Activated T-cell treated with anti-CD3 and anti-CD28 coated beads, Interleukin-2, amount 50 U/mL, for 72 hours (primary cell): ENCODE results near the gene APOBEC3C. TPM values are rescaled to one million over a fixed set of nuclear protein-coding genes. Genes with fewer than 3 reads are reported as not detected.
A peak's percentile ranks its signal among the peaks of the same experiment; 100 is the strongest.
"Not testable (repeated sequence)": the region's sequence is repeated elsewhere in the genome, so short reads cannot be mapped to it uniquely, and the experiment has no call there.

ENCODE experiments used
- ATAC-seq, 2 donors: fragments of 150-1000 bp; cut with Tn5 transposase; replicated peaks in 1 of 2; 2 replicates each; pipeline ENCODE4 v1.10.0; 2021; ENCODE audit warnings: moderate library complexity in 2 of 2, mild to moderate bottlenecking in 1 of 2
- DNase-seq, 2 donors: peaks; one replicate each; pipeline ENCODE4 v3.0.0; 2021 to 2022; ENCODE audit warnings: mixed read lengths in 1 of 2
- H3K27ac Mint-ChIP-seq: one replicate; pipeline ENCODE4 v1.8.0; 2022; ENCODE audit warnings: mild to moderate bottlenecking, moderate library complexity, mixed read lengths
- H3K27me3 Mint-ChIP-seq: one replicate; pipeline ENCODE4 v1.8.0; 2022; ENCODE audit warnings: low read depth, mixed read lengths
- H3K36me3 Mint-ChIP-seq, 2 donors: one replicate each; pipeline ENCODE4 v1.8.0; 2022; ENCODE audit warnings: mixed read lengths in 2 of 2, mild to moderate bottlenecking in 1 of 2; ENCODE audit not compliant: insufficient read depth in 2 of 2
- H3K4me1 Mint-ChIP-seq: one replicate; pipeline ENCODE4 v1.8.0; 2022; ENCODE audit warnings: low read depth, mixed read lengths
- H3K4me3 Mint-ChIP-seq, 2 donors: one replicate each; pipeline ENCODE4 v1.8.0; 2022; ENCODE audit warnings: mild to moderate bottlenecking in 2 of 2, mixed read lengths in 2 of 2, moderate library complexity in 2 of 2
- H3K9me3 Mint-ChIP-seq, 2 donors: one replicate each; pipeline ENCODE4 v1.8.0; 2022; ENCODE audit warnings: mixed read lengths in 2 of 2
- total RNA-seq, 2 donors: library from RNA; stranded (reverse); gene quantifications; one replicate each; pipeline ENCODE4 v1.2.3, GENCODE V29; 2022

Gene APOBEC3C
- total RNA-seq, 2 donors from 2014 or later: 143 to 147 TPM

DNA sequence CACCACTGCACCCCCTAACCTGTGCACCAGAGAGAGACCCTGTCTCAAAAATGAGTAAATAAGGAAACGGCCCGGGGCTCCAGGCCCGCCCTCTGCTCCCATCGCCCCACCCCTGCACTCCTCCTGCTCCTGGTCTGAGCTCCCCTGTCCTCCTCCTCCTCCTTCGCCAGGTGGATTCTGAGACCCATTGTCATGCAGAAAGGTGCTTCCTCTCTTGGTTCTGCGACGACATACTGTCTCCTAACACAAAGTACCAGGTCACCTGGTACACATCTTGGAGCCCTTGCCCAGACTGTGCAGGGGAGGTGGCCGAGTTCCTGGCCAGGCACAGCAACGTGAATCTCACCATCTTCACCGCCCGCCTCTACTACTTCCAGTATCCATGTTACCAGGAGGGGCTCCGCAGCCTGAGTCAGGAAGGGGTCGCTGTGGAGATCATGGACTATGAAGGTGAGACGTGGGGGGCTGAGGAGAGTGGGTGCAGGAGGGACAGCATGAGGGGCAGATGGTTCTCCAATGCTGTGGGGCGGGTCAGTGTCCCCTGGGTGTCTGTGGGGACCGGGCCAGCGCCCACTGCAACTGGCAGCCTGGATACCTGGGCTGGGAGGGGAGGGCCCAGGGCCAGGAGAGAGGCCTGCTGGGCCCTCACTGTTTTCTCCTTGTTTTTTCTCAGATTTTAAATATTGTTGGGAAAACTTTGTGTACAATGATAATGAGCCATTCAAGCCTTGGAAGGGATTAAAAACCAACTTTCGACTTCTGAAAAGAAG, 3.7 kb downstream of the APOBEC3C start:
- Mint-ChIP-seq H3K27ac (no peak overlapping the region), H3K36me3 (peaks cover 6 to 24% of the 10 kb centered on the region in 2 donors), H3K4me3 (peak overlapping the region in 1 of 2 donors; percentile 13), H3K27me3 (no peaks in the 10 kb centered on the region), H3K4me1 (peaks cover 76% of the 10 kb centered on the region), H3K9me3 (no peaks in the 10 kb centered on the region)
- ATAC-seq (no peak), DNase-seq (no peak)

DNA sequence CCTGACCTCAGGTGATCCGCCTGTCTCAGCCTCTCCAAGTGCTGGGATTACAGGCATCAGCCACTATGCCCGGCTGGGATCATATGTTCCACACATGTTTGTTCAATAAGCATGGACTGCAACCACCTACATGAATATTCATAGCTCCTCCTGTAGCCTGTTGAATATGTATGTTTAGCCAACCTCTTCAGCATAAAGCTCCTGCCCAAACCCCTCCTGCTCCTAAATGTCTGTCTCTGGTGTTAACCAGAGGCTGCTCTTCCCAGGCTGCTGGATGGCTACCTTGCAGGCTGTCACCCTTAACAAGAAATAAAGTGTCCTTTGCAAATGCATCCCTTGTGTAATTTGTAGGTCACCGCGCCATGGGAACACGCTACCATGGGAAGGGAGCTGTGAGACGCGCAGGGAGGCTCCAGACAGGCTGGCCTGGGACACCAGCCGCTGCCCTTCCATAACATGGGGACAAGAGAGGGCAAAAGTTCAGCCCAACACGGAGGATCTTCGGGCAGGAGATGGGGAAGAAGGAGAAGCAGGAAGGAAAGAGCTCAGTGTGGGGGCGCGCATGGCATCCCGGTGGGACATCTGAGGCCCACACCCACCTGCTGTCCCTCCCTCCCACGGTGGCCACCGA, 6.1 kb downstream of the APOBEC3C start:
- Mint-ChIP-seq H3K4me1 (peaks cover 76% of the 10 kb centered on the region), H3K27ac (peak overlapping the region; percentile 92), H3K36me3 (peaks cover 6 to 23% of the 10 kb centered on the region in 2 donors), H3K4me3 (peak overlapping the region; percentile 96 to 97)
- not testable (repeated sequence) for H3K9me3 Mint-ChIP-seq, DNase-seq, H3K27me3 Mint-ChIP-seq, ATAC-seq

DNA sequence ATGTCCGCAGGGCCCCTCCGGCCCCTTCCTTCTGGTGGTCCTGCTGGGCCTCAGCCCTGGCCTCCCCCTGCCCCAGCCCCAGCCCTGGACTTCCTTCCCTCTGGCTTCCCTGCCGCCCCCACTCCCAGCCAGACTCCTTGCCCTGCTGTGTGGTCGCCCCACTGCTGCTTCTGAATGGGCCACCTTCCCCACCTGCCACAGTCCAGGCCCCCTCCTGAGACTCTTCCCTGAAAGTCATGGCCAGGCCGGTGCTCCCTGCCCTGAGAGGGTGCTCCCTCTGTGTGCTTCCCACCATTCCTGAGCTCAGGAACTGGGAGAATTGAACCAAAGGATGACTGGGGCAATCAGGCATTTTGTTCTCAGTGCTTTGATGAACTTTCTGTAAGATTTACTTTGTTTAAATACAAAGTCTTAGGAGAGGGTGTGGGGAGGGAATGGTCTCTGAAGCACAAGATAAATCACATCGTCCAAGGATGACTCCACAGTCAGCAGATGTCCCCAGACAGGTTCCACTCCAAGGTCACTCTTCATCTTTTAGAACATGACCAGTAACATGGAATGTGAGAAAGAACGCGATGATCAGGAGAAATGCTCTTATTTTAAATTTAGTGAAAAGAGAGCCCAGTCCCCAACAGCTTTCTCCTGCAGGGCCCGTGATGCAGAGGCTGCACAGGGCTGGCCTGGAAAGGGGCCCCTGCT, 7.6 kb downstream of the APOBEC3C start:
- no peaks in the 10 kb centered on the region for H3K9me3 Mint-ChIP-seq
- H3K27ac Mint-ChIP-seq: peak overlapping the region; percentile 99
- peaks cover 6 to 17% of the 10 kb centered on the region in 2 donors for H3K36me3 Mint-ChIP-seq
- no peak for DNase-seq
- ATAC-seq: no peak
- H3K4me1 Mint-ChIP-seq: peaks cover 71% of the 10 kb centered on the region
- no peaks in the 10 kb centered on the region for H3K27me3 Mint-ChIP-seq
- peak overlapping the region; percentile 96 to 97 for H3K4me3 Mint-ChIP-seq

DNA sequence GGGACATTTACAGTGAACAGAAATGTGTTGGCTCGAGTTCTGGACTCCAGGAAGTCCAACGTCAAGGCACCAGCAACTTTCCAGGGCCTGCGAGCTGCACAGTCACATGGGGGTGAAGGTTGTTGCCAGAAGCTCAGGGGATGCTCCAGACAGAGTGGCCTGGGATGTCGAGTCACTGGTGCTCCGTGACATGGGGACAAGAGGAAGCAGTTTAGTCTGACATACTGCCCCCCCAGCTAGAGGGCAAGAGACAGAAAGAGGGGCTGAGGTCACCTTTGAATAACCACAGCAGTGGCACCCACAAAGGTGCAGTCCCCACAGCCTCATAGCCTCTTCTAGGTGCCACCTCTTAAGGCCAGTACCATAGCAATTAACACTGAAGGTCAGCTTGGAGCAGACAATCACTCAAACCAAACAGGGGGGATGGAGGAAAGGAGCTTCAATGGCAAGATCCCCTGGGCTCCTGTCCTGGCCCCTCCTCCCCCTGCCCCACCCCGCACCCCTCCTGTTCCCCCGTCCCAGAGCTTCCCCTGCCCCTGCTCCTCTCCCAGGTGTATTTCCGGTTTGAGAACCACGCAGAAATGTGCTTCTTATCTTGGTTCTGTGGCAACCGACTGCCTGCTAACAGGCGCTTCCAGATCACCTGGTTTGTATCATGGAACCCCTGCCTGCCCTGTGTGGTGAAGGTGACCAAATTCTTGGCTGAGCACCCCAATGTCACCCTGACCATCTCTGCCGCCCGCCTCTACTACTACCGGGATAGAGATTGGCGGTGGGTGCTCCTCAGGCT, 10.7 kb downstream of the APOBEC3C start:
- DNase-seq (no peak), ATAC-seq (no peak)
- Mint-ChIP-seq H3K9me3 (no peaks in the 10 kb centered on the region), H3K27ac (peak overlapping the region; percentile 58), H3K4me3 (peak overlapping the region; percentile 47 to 59), H3K4me1 (peaks cover 62% of the 10 kb centered on the region), H3K36me3 (peaks cover 6 to 8% of the 10 kb centered on the region in 2 donors), H3K27me3 (no peaks in the 10 kb centered on the region)

DNA sequence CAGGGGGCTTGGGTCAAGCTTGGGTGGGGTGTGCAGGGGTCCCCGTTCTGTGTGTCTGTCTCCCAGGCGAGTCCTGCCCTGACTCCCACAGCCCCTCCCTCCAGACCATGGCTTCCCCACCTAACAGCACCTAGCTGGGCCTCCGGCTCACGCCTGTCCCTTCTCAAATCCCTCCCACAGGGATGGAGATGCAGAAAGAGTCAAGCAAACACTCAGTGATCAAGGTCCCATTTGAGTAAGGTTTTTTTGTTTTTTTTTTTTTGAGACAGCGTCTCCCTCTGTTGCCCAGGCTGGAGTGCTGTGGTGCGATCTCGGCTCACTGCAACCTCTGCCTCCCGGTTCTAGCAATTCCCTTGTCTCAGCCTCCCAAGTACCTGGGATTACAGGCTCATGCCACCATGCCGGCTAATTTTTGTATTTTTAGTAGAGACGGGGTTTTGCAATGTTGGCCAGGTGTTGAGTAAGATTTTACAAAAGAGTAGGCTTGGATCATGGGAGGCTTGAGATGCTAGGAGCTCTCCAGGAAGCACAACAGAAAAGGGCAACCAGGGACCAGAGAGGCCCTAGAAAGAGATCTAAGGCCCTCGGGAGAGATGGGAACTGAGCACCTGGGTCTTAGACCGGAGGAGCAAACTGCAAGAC, 12.6 kb downstream of the APOBEC3C start:
- no peak overlapping the region for H3K27ac Mint-ChIP-seq
- ATAC-seq (no peak), DNase-seq (no peak)
- no peaks in the 10 kb centered on the region for H3K9me3 Mint-ChIP-seq
- H3K4me3 Mint-ChIP-seq: no peak overlapping the region
- H3K36me3 Mint-ChIP-seq: peaks cover 2 to 9% of the 10 kb centered on the region in 2 donors
- H3K27me3 Mint-ChIP-seq: no peaks in the 10 kb centered on the region
- peaks cover 44% of the 10 kb centered on the region for H3K4me1 Mint-ChIP-seq

DNA sequence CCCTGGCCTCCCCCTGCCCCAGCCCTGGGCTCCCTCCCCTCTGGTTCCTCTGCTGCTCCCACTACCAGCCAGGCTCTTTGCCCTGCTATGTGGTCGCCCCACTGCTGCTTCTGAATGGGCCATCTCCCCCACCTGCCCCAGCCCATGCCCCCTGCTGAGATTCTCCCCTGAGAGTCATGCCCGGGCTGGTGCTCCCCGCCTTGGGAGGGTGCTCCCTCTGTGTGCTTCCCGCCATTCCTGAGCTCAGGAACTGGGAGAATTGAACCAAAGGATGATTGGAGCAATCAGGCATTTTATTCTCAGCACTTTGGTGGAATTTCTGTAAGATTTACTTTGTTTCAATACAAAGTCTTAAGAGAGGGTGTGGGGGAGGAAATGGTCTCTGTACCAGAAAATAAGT, 13.7 kb downstream of the APOBEC3C start:
- H3K4me3 Mint-ChIP-seq: peak overlapping the region in 1 of 2 donors; percentile 47
- no peaks in the 10 kb centered on the region for H3K9me3 Mint-ChIP-seq
- peaks cover 0 to 9% of the 10 kb centered on the region in 2 donors for H3K36me3 Mint-ChIP-seq
- DNase-seq (no peak), ATAC-seq (peak in 1 of 2 donors; percentile 25)
- peaks cover 37% of the 10 kb centered on the region for H3K4me1 Mint-ChIP-seq
- H3K27ac Mint-ChIP-seq: peak overlapping the region; percentile 82
- H3K27me3 Mint-ChIP-seq: no peaks in the 10 kb centered on the region

DNA sequence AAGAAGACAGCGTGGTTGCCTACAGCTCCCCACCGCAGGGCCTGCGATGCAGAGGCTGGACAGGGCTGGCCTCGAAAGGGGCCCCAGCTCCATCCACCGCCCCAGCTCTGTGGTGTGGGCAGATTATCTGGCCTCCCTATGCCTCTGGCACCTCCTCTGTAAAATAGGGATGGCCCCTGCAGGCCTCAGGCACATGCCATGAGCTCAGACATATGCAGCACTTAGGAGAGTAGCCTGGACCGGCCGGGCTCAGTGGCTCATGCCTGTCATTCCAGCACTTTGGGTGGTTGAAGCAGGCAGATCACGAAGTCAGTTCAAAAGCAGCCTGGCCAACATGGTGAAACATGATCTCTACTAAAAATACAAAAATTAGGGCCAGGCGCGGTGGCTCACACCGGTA, 14.2 kb downstream of the APOBEC3C start:
- Mint-ChIP-seq H3K27ac (no peak overlapping the region), H3K36me3 (peaks cover 0 to 8% of the 10 kb centered on the region in 2 donors), H3K4me3 (peak overlapping the region in 1 of 2 donors; percentile 47), H3K27me3 (no peaks in the 10 kb centered on the region), H3K9me3 (no peaks in the 10 kb centered on the region), H3K4me1 (peaks cover 37% of the 10 kb centered on the region)
- DNase-seq (no peak), ATAC-seq (no peak)

DNA sequence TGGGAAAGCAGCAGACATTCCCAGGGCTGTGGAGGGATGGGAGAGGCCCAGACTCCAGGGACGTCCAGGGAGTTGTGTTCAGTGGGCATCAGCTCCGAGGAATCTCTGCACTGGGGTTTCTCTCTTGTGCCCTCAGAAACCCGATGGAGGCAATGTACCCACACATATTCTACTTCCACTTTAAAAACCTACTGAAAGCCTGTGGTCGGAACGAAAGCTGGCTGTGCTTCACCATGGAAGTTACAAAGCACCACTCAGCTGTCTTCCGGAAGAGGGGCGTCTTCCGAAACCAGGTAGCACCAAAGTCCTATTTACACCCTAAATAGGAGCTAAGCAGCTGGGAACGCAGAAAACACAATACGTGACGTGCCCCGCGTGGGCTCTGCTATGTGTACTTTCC, 15.2 kb downstream of the APOBEC3C start:
- no peak overlapping the region for H3K27ac Mint-ChIP-seq
- H3K27me3 Mint-ChIP-seq: no peaks in the 10 kb centered on the region
- H3K9me3 Mint-ChIP-seq: no peaks in the 10 kb centered on the region

DNA sequence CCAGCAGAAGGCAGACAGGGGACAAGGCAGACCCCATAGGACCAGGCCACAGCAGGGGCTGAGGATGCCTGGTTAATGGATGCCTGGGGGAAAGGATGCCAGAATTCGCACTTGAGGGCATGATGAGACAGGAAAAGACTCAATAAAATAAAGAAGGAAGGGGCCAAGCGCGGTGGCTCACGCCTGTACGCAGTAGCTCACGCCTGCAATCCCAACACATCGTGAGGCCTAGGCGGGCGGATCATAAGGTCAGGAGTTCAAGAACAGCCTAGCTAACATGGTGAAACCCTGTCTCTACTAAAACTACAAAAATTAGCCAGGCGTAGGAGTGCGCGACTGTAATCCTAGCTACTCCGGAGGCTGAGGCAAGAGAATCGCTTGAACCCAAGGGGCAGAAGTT, 16.6 kb downstream of the APOBEC3C start:
- no peaks in the 10 kb centered on the region for H3K9me3 Mint-ChIP-seq
- peaks cover 0 to 6% of the 10 kb centered on the region in 2 donors for H3K36me3 Mint-ChIP-seq
- H3K4me3 Mint-ChIP-seq: no peak overlapping the region
- ATAC-seq (no peak), DNase-seq (no peak)
- no peaks in the 10 kb centered on the region for H3K27me3 Mint-ChIP-seq
- H3K27ac Mint-ChIP-seq: peak overlapping the region; percentile 9
- peaks cover 17% of the 10 kb centered on the region for H3K4me1 Mint-ChIP-seq

More for the DNA sequence above, 15.2 kb downstream of the APOBEC3C start:
- Mint-ChIP-seq H3K4me1 (peaks cover 28% of the 10 kb centered on the region), H3K4me3 (no peak overlapping the region), H3K36me3 (peaks cover 0 to 6% of the 10 kb centered on the region in 2 donors)
- DNase-seq (no peak), ATAC-seq (no peak)

DNA sequence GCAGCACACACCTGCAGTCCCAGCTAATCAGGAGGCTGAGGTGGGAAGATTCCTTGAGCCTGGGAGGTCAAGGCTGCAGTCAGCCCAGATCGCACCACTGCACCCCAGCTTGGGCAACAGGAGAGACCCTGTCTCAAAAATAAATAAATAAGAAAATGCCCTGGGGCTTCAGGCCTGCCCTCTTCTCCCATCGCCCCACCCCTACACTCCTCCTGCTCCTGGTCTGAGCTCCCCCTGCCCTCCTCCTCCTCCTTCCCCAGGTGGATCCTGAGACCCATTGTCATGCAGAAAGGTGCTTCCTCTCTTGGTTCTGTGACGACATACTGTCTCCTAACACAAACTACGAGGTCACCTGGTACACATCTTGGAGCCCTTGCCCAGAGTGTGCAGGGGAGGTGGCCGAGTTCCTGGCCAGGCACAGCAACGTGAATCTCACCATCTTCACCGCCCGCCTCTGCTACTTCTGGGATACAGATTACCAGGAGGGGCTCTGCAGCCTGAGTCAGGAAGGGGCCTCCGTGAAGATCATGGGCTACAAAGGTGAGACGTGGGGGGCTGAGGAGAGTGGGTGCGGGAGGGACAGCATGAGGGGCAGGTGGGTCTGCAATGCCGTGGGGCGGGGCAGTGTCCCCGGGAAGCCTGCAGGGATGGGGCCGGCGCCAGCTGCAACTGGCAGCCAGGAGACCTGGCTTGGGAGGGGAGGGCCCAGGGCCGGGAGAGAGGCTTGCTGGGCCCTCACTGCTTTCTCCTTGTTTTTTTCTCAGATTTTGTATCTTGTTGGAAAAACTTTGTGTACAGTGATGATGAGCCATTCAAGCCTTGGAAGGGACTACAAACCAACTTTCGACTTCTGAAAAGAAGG, 17.6 kb downstream of the APOBEC3C start:
- not testable (repeated sequence) for H3K36me3 Mint-ChIP-seq, H3K27ac Mint-ChIP-seq, H3K4me3 Mint-ChIP-seq, H3K27me3 Mint-ChIP-seq, DNase-seq, H3K9me3 Mint-ChIP-seq, ATAC-seq
- H3K4me1 Mint-ChIP-seq: peaks cover 16% of the 10 kb centered on the region

DNA sequence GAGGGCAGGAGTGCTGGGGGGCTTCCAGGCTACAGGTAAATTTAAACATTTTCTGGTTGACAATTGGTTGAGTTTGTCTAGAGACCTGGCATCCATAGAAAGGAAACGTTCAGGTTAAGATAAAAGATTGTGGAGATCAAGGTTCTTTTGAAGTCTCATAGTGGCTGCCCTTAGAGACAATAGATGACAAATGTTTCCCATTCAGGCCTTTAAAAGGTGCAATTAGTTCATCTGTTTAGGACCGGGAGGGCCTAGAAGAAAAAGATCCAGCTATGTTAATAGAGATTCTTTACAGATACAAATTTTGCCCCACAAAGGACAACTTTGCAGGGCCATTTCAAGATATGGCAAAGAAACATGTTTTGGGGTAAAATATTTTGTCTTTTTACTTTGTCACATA, 23.0 kb downstream of the APOBEC3C start:
- H3K4me3 Mint-ChIP-seq, H3K9me3 Mint-ChIP-seq, H3K36me3 Mint-ChIP-seq, H3K27me3 Mint-ChIP-seq, DNase-seq, ATAC-seq: not testable (repeated sequence)
- Mint-ChIP-seq H3K4me1 (peaks cover 28% of the 10 kb centered on the region), H3K27ac (peak overlapping the region; percentile 23)
